GM21447 (cell line): Measurements from ENCODE around the gene MDM4.

Source experiments
- ATAC-seq: cut with Tn5 transposase; IDR thresholded peaks from one replicate; pipeline ENCODE4 v1.9.1; 2021; ENCODE audit not compliant: unreplicated experiment

MDM4 gene

GRCh38 chr1:204576422-204576821, 60.2 kb downstream of the MDM4 start:
- no peak for ATAC-seq

DNA sequence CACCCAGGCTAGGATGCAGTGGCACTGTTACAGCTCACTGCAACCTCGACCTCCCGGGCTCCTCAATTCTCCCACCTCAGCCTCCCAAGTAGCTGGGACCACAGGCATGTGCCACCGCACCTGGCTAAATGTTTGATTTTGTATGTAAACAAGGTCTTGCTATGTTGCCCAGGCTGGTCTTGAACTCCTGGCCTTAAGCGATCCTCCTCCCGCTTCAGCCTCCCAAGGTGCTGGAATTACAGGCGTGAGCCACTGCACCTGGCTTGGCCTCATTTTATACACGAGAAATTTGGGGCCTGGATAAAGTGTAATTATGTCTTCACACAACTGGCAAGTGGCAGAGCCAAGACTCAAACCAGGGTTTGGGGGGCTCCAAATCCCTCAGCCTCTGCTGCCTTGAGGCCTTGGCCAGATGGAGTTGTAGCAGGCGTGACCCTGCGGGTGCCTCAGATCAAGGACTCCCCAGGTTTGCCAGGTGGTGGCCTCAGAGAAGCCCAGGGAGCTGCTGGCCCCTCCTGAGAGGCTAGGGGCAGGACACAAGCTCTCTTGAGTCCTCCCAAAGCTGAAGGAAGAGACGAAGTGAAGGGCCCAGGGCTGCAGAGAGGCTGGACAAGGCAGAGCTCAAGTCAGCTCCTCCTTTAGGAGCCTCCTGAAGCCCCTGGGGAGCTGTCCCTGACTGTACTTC, 61.7 kb downstream of the MDM4 start:
- no peak for ATAC-seq

- ATAC-seq: peak; percentile 81
Measured at GRCh38 chr1:204578867-204579664, 62.9 kb downstream of the MDM4 start.

DNA sequence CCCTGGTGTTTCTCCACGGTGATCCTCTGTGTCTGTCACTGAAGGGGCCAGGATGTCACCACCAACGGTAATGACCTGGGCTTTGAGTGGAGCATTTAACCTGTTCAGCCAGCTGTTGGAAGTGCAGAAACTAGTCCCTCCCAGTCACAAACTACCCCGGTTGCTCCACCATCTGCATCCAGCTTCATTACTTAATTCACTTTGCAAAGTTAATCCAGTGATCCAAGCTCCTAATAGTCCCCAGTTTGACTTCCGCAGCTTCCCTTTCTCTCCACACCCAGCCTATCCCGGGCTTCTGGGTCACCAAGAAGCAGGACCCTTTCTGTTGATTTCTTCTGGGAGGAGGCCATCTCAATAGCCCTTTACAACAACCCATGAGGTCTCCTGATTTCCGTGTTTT, 63.5 kb downstream of the MDM4 start:
- ATAC-seq: no peak

- ATAC-seq: no peak
Measured at GRCh38 chr1:204580862-204581261, 64.7 kb downstream of the MDM4 start.

DNA sequence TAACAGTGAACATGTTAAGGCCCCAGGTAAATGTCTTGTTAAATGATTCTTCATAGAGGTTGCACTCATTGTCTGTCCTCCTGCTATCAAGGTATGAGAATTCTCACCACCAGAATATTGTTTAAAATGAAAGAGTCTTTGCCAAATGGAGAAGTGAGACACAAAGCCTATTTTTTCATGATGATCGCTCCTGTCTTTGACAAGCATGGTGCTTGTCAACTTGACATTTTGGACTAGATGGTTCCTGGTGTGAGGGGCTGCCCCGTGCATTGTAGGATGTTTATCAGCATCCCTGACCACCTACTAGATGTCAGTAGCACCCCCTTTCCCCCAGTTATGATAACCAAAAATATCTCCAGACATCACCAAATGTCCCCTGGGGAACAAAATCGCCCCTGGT, 65.6 kb downstream of the MDM4 start:
- ATAC-seq: no peak

DNA sequence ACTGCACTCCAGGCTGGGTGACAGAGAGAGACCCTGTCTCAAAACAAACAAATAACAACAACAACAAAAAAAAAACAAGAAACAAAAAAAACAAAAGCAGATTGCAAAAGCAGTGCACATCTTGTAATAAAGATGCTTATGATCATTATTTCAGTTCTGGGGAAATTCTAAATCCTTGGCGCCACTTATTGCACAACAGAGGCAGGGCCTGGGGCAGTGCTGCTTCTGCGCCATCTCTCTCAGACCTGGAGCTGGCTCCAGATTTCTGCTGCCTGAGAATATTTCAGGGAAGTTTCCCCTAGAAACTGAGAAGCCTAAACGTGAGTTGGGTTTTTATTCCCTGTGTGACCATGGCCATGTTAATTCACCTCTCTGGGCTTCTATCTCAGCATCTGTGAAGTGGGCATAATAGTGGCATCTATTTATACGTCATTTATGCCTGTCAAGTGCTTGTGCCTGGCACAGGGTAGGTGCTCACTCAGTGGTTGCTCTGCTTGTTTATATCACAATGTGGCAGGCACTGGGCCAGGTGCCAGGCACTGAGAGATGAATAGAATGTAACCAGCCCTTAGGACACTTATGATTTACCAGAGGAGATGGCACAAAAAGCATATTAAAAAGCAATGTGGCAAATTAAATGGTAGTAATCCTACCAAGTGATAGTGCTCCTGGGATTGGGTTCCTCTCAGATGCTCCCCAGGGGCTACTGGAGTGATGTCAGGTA, 67.9 kb downstream of the MDM4 start:
- no peak for ATAC-seq

GRCh38 chr1:204584699-204585372, 68.6 kb downstream of the MDM4 start:
- ATAC-seq: no peak

- no peak for ATAC-seq
Measured at GRCh38 chr1:204587621-204588020, 71.4 kb downstream of the MDM4 start.

DNA sequence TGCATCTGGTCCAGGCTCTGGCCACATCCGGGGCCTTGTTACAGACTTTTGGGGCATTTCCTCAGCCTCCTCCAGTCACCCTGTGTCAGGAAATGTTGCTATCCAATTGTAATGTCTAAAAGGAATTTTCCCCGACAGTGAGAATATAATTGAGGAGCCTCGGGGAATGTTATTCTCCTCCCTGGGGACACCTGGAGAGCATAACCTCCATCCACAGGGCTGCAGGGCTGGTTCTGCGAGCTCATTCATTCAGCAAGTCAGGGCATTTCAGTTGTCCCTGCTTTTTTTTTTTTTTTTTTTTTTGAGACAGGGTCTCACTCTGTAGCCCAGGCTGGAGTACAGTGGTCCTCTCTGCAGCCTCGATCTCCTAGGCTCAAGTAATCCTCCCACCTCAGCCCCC, 72.6 kb downstream of the MDM4 start:
- ATAC-seq: no peak

DNA sequence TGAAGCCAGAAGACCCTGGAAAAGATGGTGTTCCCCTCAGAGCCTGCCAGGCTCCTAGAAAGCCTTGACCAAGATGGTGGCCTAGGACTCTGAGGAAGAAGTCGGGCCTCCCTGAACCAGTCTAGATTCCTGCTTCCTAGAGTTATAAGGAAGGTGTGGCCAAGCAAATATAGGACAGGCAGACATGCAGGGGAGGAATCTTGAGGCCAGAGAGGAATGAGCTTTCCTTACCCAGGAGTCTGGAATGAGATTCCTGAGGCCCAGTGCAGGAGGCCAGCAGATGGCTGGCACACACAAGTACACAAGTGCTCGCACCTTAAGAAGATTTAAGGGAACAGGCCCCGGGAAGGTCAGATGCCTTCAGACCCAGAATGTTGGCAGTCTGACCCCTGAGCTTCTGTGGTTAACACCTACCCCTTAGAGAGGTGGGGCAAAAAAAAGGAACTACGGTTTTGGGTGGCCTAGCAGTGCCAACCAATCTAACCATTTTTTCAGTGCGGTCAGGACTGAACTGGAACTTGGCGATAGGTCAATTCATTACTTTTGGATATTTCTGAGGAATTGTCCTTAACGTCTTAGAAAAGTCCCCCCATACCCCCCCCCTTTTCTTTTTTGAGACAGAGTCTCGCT, 73.3 kb downstream of the MDM4 start:
- no peak for ATAC-seq

GRCh38 chr1:204591473-204592090, 75.4 kb downstream of the MDM4 start:
- no peak for ATAC-seq

DNA sequence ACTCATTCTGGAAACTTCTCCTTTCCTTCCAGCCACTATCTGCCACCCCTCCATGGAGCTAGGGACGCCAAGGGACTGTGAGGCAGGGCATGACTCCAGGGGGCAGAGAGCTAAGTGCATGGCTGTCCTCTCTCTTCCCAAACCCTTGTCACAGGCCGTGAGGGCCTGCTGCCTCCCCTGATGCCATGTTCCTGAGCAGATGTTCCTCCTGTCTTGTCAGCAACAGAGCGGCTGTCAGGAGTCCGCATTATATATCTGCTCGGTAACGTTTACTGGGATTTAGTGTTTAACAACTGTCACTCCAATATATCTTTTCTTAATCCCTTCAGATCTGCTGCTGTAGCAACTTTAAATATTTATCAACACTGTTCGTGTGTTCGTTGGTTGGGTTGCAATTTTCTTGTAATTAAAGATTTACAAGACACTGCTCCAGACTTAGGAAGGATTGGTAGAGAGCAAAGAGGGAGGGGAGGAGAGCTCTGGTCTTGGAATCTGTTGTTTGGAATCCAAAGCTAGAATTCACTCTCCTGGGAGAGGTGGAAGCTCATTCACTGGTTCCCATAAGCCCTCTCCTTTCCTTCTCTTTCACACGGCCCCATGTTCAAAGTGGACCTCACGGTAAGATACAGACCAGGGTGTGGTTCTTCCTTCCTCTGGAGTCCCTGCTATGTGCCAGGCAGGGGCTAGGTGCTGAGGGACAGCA, 76.2 kb downstream of the MDM4 start:
- ATAC-seq: no peak

DNA sequence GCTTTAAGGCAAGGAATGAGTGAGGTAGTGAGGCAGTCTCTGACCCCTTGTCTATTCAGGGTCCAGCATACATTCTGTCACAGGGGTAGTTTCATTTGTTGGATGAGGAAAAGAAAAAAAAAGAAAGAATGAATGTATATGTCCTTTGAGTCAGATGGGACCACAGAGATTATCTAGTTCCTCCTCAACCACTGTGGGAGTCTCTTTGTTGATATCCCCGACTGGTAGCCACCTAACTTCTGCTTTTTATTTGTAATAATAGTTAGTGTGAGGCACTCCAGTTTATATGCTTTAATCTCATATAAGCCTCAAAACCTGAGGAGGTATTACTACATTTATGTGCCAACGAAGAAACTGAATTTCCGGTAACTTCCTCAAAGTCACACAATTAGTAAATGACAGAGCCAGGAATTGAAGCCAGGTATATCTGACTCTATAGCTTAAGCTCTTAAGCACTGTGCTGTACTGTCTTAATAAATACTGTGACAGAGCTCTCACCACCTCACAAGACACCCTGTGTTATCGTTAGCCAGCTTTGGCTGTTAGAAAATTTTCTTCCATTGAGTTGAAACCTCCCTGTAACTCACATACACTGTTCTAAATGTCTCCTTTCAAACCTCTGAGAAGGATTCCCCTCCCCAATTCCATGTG, 82.2 kb downstream of the MDM4 start:
- ATAC-seq: no peak

DNA sequence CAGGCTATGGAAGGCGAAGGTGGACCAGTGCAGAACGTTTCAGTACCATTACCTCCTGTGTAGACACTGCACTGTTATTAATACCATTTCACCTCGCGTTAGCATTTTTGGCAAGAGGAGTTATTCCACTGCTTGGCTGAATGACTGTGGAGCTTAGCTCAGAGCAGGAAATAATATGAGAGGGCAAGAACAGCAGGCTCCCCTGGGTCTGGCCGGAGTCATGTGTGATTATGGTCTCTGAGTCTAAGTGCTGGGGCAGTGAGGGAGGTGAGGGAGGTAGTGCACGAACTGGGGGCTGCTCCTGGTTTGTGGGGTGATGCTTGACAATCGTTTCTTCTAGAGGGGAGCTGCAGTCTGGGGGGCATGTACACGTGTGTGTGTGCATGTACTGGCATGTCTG, 82.9 kb downstream of the MDM4 start:
- no peak for ATAC-seq

GRCh38 chr1:204599596-204599995, 83.4 kb downstream of the MDM4 start:
- no peak for ATAC-seq

DNA sequence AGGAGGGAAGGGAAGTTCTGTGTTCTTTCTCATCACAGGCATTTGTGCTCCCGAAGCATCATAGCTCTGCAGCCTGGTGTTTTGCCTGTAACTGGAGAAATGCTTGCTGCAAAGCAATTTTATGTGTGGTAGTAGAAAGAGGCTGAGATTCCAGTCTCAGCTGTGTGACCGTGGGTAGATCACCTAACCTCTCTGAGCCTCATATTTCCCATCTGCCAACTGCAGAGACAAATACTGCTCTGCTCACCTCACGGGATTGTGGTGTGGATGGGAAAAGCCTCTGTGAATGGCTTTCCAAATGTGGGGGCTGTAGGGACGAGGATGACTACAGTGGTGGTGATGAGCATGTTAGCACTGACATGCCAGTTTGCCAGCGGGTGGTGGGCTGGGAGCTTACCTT, 84.0 kb downstream of the MDM4 start:
- no peak for ATAC-seq

DNA sequence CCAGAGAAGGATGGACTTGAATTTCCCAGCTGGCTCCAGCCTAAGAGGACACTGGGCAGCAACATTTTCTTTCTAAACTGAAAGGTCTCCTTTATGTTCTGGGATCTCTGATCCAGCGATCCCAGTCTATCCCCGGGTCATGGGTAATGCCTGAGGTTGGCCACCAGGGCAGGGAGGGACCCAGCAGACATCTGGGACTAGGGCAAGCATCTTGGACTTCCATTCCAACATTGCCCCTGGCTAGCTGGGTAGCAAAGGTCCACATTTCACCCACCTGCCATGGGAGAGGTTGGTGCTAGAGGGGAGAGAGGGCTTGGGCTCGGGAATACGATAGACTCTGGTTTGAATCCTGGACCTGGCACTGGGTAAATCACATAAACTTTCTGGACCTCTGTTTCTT, 84.8 kb downstream of the MDM4 start:
- ATAC-seq: no peak

GRCh38 chr1:204602111-204602579, 85.9 kb downstream of the MDM4 start:
- ATAC-seq: no peak
